ENCODE data around the gene RAD51AP1. TPM values are rescaled to one million over a fixed set of nuclear protein-coding genes. Genes with fewer than 3 reads are reported as not detected.

The RAD51AP1 gene
- total RNA-seq, 2 donors from 2014 or later = 5.5 to 7.6 TPM

DNA sequence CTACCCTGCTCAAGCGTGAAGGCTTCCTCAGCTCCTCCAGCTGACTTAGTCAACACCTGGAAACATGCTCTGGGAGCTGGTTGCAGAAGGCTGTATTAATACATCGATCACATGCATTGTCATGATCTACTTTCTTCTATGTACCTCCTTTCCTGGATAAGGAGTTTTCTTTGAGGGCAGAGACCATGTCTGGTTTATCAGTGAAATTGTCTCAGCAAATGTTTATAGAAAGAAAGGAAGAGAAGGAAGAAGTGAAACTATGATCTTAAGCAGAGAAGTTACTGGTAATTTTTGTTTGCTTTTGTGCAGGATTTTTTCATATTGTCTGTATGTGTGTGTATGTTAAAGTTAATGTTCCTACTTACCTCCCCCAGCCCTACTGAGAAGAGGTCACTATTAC, 27.8 kb downstream of the RAD51AP1 start:
- H3K4me1 ChIP-seq (replicated peaks) = no peaks in the 10 kb centered on the region
- H3K27me3 ChIP-seq (replicated peaks; ENCODE audit: insufficient read depth) = no peaks in the 10 kb centered on the region

GRCh38 chr12:4567073-4567881, 28.6 kb downstream of the RAD51AP1 start:
- intact Hi-C loops (cut with DNase I) = no loop called here
- Histone ChIP-seq H3K4me1 (replicated peaks) (no peaks in the 10 kb centered on the region), H3K36me3 (no peaks in the 10 kb centered on the region), H3K4me3 (no peak overlapping the region), H3K27me3 (replicated peaks; ENCODE audit: insufficient read depth) (no peaks in the 10 kb centered on the region), H3K27ac (no peak overlapping the region), H3K9me3 (no peaks in the 10 kb centered on the region)
- TF ChIP-seq CTCF (IDR thresholded peaks at IDR 0.05) (no peak), POLR2AphosphoS5 (IDR thresholded peaks at IDR 0.05) (no peak), POLR2A (IDR thresholded peaks at IDR 0.05) (no peak)
- 63% methylated on average over 3 of the region's 3 CpGs for WGBS
- DNase-seq (ENCODE audit: low spot score) = no peak

More for the DNA sequence above, 27.8 kb downstream of the RAD51AP1 start:
- WGBS = 97% methylated on average over 2 of the region's 2 CpGs
- DNase-seq (ENCODE audit: low spot score) = no peak
- Histone ChIP-seq H3K4me3 (no peak overlapping the region), H3K9me3 (no peaks in the 10 kb centered on the region), H3K36me3 (no peaks in the 10 kb centered on the region), H3K27ac (no peak overlapping the region)
- intact Hi-C loops (cut with DNase I) = no loop called here
- no peak for TF ChIP-seq POLR2A (IDR thresholded peaks at IDR 0.05)
- no peak for TF ChIP-seq POLR2AphosphoS5 (IDR thresholded peaks at IDR 0.05)

GRCh38 chr12:4569261-4569660, 30.6 kb downstream of the RAD51AP1 start:
- Histone ChIP-seq H3K27ac (no peak overlapping the region), H3K4me3 (no peak overlapping the region), H3K9me3 (no peaks in the 10 kb centered on the region), H3K27me3 (replicated peaks; ENCODE audit: insufficient read depth) (no peaks in the 10 kb centered on the region), H3K36me3 (no peaks in the 10 kb centered on the region), H3K4me1 (replicated peaks) (no peaks in the 10 kb centered on the region)
- intact Hi-C loops (cut with DNase I) = no loop called here
- WGBS = 90% methylated on average over 4 of the region's 4 CpGs
- DNase-seq (ENCODE audit: low spot score) = no peak
- TF ChIP-seq POLR2AphosphoS5 (IDR thresholded peaks at IDR 0.05) (no peak), CTCF (IDR thresholded peaks at IDR 0.05) (no peak), POLR2A (IDR thresholded peaks at IDR 0.05) (no peak)

DNA sequence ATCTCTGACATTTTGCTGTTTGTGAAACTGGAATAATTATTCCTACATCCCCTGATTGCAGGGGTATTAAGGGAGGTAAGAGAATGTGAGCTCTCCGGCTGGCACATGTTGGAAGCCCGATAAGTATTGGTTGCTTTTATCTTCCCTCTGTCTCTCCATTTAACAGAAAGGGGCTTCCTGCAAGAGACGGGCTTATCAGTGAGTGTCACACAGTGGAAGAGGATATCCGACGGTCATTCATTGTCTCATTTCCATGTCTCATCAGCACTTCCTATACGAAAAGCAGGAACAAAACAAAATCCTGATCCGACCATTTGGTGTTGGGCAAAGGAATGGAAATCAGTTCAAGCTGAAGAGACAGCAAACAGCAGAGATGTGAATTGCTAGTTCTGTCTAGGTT, 34.0 kb downstream of the RAD51AP1 start:
- 85% methylated on average over 7 of the region's 7 CpGs for WGBS
- Histone ChIP-seq H3K4me1 (replicated peaks) (no peaks in the 10 kb centered on the region), H3K27me3 (replicated peaks; ENCODE audit: insufficient read depth) (no peaks in the 10 kb centered on the region), H3K27ac (no peak overlapping the region), H3K4me3 (no peak overlapping the region), H3K36me3 (no peaks in the 10 kb centered on the region), H3K9me3 (no peaks in the 10 kb centered on the region)
- TF ChIP-seq POLR2A (IDR thresholded peaks at IDR 0.05) (no peak), CTCF (IDR thresholded peaks at IDR 0.05) (no peak), POLR2AphosphoS5 (IDR thresholded peaks at IDR 0.05) (no peak)
- DNase-seq (ENCODE audit: low spot score) = no peak
- intact Hi-C loops (cut with DNase I) = no loop called here

GRCh38 chr12:4579305-4580102, 40.8 kb downstream of the RAD51AP1 start:
- intact Hi-C loops (cut with DNase I) = no loop called here
- no peak overlapping the region for H3K4me3 ChIP-seq
- H3K4me1 ChIP-seq (replicated peaks) = no peaks in the 10 kb centered on the region
- no peak for DNase-seq (ENCODE audit: low spot score)
- 42% methylated on average over 8 of the region's 8 CpGs for WGBS
- H3K36me3 ChIP-seq = no peaks in the 10 kb centered on the region
- H3K27me3 ChIP-seq (replicated peaks; ENCODE audit: insufficient read depth) = no peaks in the 10 kb centered on the region
- no peak for TF ChIP-seq POLR2AphosphoS5 (IDR thresholded peaks at IDR 0.05)
- no peak for TF ChIP-seq CTCF (IDR thresholded peaks at IDR 0.05)
- TF ChIP-seq POLR2A (IDR thresholded peaks at IDR 0.05) = no peak
- H3K27ac ChIP-seq = no peak overlapping the region
- H3K9me3 ChIP-seq = no peaks in the 10 kb centered on the region

Measured in prostate gland (tissue), 2 donors.